HepG2 (cell line): Measurements from ENCODE around the gene BBLN. TPM values are rescaled to one million over a fixed set of nuclear protein-coding genes. Genes with fewer than 3 reads are reported as not detected.
A peak's percentile ranks its signal among the peaks of the same experiment; 100 is the strongest.

ENCODE experiments used
- ATAC-seq: fragments of 200-7000 bp; cut with Tn5 transposase; 3 replicates; pipeline ENCODE4 v1.9.1; 2020; ENCODE audit warnings: mild to moderate bottlenecking, moderate library complexity
- BruUV-seq: library from RNA; stranded (reverse); fragments of 400-500 nt; replicated peaks from 2 replicates; lab custom pipeline; 2021; lab: Mats Ljungman, UMichigan
- CTCF ChIA-PET: fragments of 300-600 bp; formaldehyde crosslinking; extraction: SDS; loops from one replicate; lab custom pipeline; 2021; ENCODE audit warnings: low total read pairs, inconsistent platforms, low intra/inter-chr PET ratio; lab: Yijun Ruan, JAX
- POLR2A ChIA-PET: fragments of 350-600 bp; sonication (Branson Sonifier 250); formaldehyde crosslinking; loops from one replicate; lab custom pipeline; 2020; ENCODE audit warnings: antibody characterized with exemption, inconsistent platforms; lab: Yijun Ruan, JAX
- DNase-seq: peaks from one replicate; pipeline ENCODE4 v3.0.0-alpha.2; 2015; ENCODE audit warnings: low spot score
- FAIRE-seq: peaks from 3 replicates; lab custom pipeline; 2011; peaks lifted over from hg19 to GRCh38; lab: Jason Lieb, UNC
- H2AFZ ChIP-seq: one replicate; pipeline ENCODE4 v1.6.1; 2011; ENCODE audit warnings: low read length, inconsistent platforms
- H3K27ac ChIP-seq: fragments of 300-600 bp; 3 replicates; pipeline ENCODE4 v1.8.0; 2011; ENCODE audit warnings: mixed run types, mild to moderate bottlenecking, mixed read lengths, low read length, inconsistent platforms; ENCODE audit not compliant: insufficient read depth; ENCODE audit errors: extremely low read length
- H3K27me3 ChIP-seq, 2 experiments: fragments of 200-600 bp in 1 of 2; 2 replicates in 1 of 2; 3 replicates in 1 of 2; pipeline versions ENCODE4 v1.6.0 to v1.8.0; 2011; ENCODE audit warnings: low read length in 2 of 2, mild to moderate bottlenecking in 2 of 2, moderate library complexity in 2 of 2, inconsistent platforms in 1 of 2; ENCODE audit not compliant: insufficient read depth in 2 of 2, control insufficient read depth in 1 of 2
- H3K36me3 ChIP-seq, 2 experiments: fragments of 200-600 bp in 1 of 2; replicated peaks in 1 of 2; 2 replicates in 1 of 2; 3 replicates in 1 of 2; pipeline versions ENCODE4 v1.5.1 to v1.8.0; 2011; ENCODE audit warnings: low read length in 2 of 2, inconsistent platforms in 1 of 2; ENCODE audit not compliant: insufficient read depth in 2 of 2, control insufficient read depth in 1 of 2
- H3K4me1 ChIP-seq: 2 replicates; pipeline ENCODE4 v1.5.1; 2012; ENCODE audit warnings: low read length, inconsistent platforms; ENCODE audit not compliant: insufficient read depth
- H3K4me2 ChIP-seq: 2 replicates; pipeline ENCODE4 v1.6.0; 2011; ENCODE audit warnings: low read depth, low read length, inconsistent platforms
- H3K4me3 ChIP-seq, 3 experiments: fragments of 200-600 bp in 1 of 3; sonication (generic), shearing (Covaris generic) in 1 of 3; replicated peaks in 1 of 3; 2 replicates each; pipeline ENCODE4 v1.5.1; 2011 to 2016; ENCODE audit warnings: low read length in 3 of 3, inconsistent platforms in 2 of 3, low read depth in 2 of 3, mild to moderate bottlenecking in 2 of 3, control low read depth in 1 of 3, mixed read lengths in 1 of 3; ENCODE audit not compliant: insufficient read depth in 1 of 3
- H3K79me2 ChIP-seq: one replicate; pipeline ENCODE4 v1.6.1; 2011; ENCODE audit warnings: low read length, inconsistent platforms; ENCODE audit not compliant: insufficient read depth
- H3K9ac ChIP-seq: 2 replicates; pipeline ENCODE4 v1.6.0; 2011; ENCODE audit warnings: mild to moderate bottlenecking, low read depth, low read length, inconsistent platforms; ENCODE audit not compliant: insufficient read depth
- H3K9me3 ChIP-seq: 2 replicates; pipeline ENCODE4 v1.5.1; 2012; ENCODE audit warnings: mild to moderate bottlenecking, low read length
- H4K20me1 ChIP-seq: 2 replicates; pipeline ENCODE4 v1.6.0; 2011; ENCODE audit warnings: inconsistent platforms, mild to moderate bottlenecking, low read length, moderate library complexity; ENCODE audit not compliant: insufficient read depth
- AGO2 ChIP-seq: fragments of 200-400 bp; formaldehyde crosslinking; optimal IDR thresholded peaks from 2 replicates; pipeline ENCODE3; 2017; ENCODE audit warnings: mild to moderate bottlenecking, low read depth, low read length, moderate library complexity
- GTF2F1 ChIP-seq: fragments of 150-350 bp; IDR thresholded peaks from 2 replicates; pipeline ENCODE4 v1.6.1; 2014; ENCODE audit warnings: low read length
- POLR2G ChIP-seq: fragments of 200-400 bp; formaldehyde crosslinking; IDR thresholded peaks from 2 replicates; pipeline ENCODE4 v1.6.1; 2018; ENCODE audit warnings: mild to moderate bottlenecking, low read depth, low read length, moderate library complexity
- RARA ChIP-seq: IDR thresholded peaks from 2 replicates; pipeline ENCODE4 v1.6.1; 2016; ENCODE audit warnings: missing genetic modification reagents, missing compliant biosample characterization
- RBFOX2 ChIP-seq: fragments of 200-400 bp; formaldehyde crosslinking; IDR thresholded peaks from 2 replicates; pipeline ENCODE4 v1.6.1; 2017; ENCODE audit warnings: low read depth, mild to moderate bottlenecking, low read length
- TEF ChIP-seq: sonication (generic); formaldehyde crosslinking; IDR thresholded peaks from 2 replicates; pipeline ENCODE4 v1.5.0; 2020; ENCODE audit warnings: missing genetic modification reagents
- ZBTB20 ChIP-seq: sonication (generic); formaldehyde crosslinking; IDR thresholded peaks from 2 replicates; pipeline ENCODE4 v1.8.1; 2023; ENCODE audit warnings: missing genetic modification reagents, low read depth, mild to moderate bottlenecking, borderline replicate concordance
- ZFP90 ChIP-seq: sonication (generic); formaldehyde crosslinking; IDR thresholded peaks from 2 replicates; pipeline ENCODE4 v1.8.0; 2022; ENCODE audit warnings: missing genetic modification reagents, mild to moderate bottlenecking, inconsistent platforms, borderline replicate concordance
- ZHX1 ChIP-seq: sonication (generic); formaldehyde crosslinking; IDR thresholded peaks from 2 replicates; pipeline ENCODE4 v1.8.1; 2022; ENCODE audit warnings: low read depth, mild to moderate bottlenecking, missing genetic modification reagents
- ZNF256 ChIP-seq: sonication (generic); formaldehyde crosslinking; conservative IDR thresholded peaks from 2 replicates; pipeline ENCODE4 v1.4.0; 2020; ENCODE audit warnings: missing genetic modification reagents
- ZSCAN22 ChIP-seq: sonication (generic); formaldehyde crosslinking; IDR thresholded peaks from 2 replicates; pipeline ENCODE4 v1.4.0; 2020; ENCODE audit warnings: mild to moderate bottlenecking, missing genetic modification reagents
- WGBS: methylation state at CpG from one replicate; pipeline ENCODE4 v1.1.6; 2017; ENCODE audit warnings: low lambda C conversion rate; 5-methylcytosine and 5-hydroxymethylcytosine counted together
- in situ Hi-C: cut with HindIII; loops from 2 replicates; pipeline ENCODE4 v1.10.0; 2017; ENCODE audit warnings: low pct_unique_long_range_greater_than_20kb; ENCODE audit not compliant: extremely low pct_ligation_motif_present
- intact Hi-C: fragments of 100-400 bp; cut with micrococcal nuclease; formaldehyde crosslinking; loops from one replicate; pipeline ENCODE4 v1.10.0; 2022; ENCODE audit not compliant: unreplicated experiment
- polyA plus RNA-seq, 8 experiments: library from polyadenylated mRNA; depleted of rRNA in 3 of 8; stranded (reverse) in 7 of 8; unstranded in 1 of 8; fragments of >200 nt; fragmentation: Illumina TruSeq in 4 of 8; extraction: Trizol in 4 of 8; gene quantifications; 2 replicates each; pipeline versions ENCODE4 v1.2.1 to v1.2.3, GENCODE V29; 2011 to 2016; ENCODE audit warnings: low read depth in 4 of 8, missing spikeins in 1 of 8, mixed read lengths in 1 of 8; ENCODE audit not compliant: insufficient read depth in 1 of 8
- total RNA-seq, 5 experiments: library from RNA; depleted of rRNA; stranded (reverse); fragments of >200 nt; fragmentation: Illumina TruSeq; extraction: Trizol; gene quantifications; 2 replicates each; pipeline ENCODE4 v1.2.3, GENCODE V29; 2016; ENCODE audit warnings: low read depth in 1 of 5

BBLN gene
- total and polyA plus RNA-seq, 2 of the 13 experiments (the other 11 are each of a cell fraction or from before 2014, with no cell fraction given) = 27.6 to 33.1 TPM

GRCh38 chr9:128178806-128179431 lies 18.9 kb downstream of the BBLN start:
- 98% methylated on average over 8 of the region's 11 CpGs for WGBS
- DNase-seq (no peak), FAIRE-seq (no peak), ATAC-seq (no peak)
- Histone ChIP-seq H3K4me2 (no peak overlapping the region), H3K9me3 (no peaks in the 10 kb centered on the region), H4K20me1 (no peaks in the 10 kb centered on the region), H3K79me2 (no peaks in the 10 kb centered on the region), H3K36me3 (peaks cover 27 to 62% of the 10 kb centered on the region in 2 experiments; a peak in 4 of 5 replicates), H3K4me3 (no peak overlapping the region), H3K27me3 (no peaks in the 10 kb centered on the region), H3K27ac (no peak overlapping the region), H3K4me1 (no peaks in the 10 kb centered on the region), H2AFZ (no peak overlapping the region), H3K9ac (no peak overlapping the region)
- TF ChIP-seq RARA (no peak), ZBTB20 (CRISPR knock-in tag) (no peak), ZFP90 (CRISPR knock-in tag) (peak; percentile 100), ZNF256 (no peak), TEF (CRISPR knock-in tag) (no peak), ZHX1 (CRISPR knock-in tag) (no peak), RBFOX2 (peak; percentile 32; the same call in 1 of the 2 replicates), AGO2 (peak; percentile 41), GTF2F1 (no peak), ZSCAN22 (CRISPR knock-in tag) (no peak), POLR2G (no peak)
- ChIA-PET CTCF (no interaction called here), POLR2A (no interaction called here)
- intact Hi-C loops = no loop called here
- in situ Hi-C loops = no loop called here
- no TSS peak for BruUV-seq
